ENCODE data around the gene RIMBP2.

Gene RIMBP2

GRCh38 chr12:130683080-130683479 is 33.0 kb downstream of the RIMBP2 start:
- no peak for DNase-seq (ENCODE audit: low read depth in 2 of 2, low spot score in 1 of 2)

DNA sequence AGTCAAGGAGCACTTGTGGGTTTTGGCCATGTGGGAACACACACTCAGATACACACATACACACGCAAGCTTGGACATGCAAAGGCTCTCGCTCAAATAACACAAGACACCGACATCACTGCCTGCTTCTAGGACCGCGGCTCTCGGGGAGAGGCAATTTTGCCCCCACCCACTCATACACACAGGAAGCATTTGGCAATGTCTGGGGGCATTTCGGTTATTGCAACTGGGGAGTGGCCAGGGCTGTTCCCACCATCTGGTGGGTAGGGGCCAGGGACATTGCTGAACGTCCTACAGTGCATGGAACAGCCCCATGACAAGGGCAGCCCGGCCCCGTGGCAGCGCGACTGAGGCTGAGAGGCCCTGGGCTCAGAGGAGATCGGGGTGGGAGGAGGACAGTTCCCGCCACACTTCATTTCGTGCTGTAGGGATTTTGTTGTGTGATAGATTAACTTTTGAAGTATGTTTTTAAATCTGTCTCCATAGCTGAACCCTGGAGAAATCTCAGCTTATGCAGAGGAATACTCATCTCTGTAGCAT is 35.6 kb downstream of the RIMBP2 start:
- DNase-seq (ENCODE audit: low read depth in 2 of 2, low spot score in 1 of 2): no peak

GRCh38 chr12:130677957-130678558 is 38.0 kb downstream of the RIMBP2 start:
- DNase-seq (ENCODE audit: low read depth in 2 of 2, low spot score in 1 of 2): no peak

DNA sequence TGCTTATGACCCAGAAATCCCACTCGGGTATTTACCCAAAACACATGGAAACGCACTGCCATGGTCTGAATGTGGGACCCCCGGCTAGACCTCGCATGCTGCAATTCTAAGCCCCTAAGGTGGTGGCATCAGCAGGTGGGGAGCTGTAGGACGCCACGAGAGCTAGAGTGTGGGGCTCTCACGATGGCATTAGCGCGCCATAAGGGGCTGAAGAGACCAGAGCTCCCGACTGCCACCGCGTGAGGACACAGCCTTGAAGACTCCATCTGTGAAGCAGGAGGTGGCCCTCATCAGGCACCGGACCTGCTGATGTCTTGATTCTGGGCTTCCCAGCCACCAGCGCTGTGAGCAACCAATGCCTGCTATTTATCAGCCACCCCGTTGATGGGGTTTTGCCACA is 40.3 kb downstream of the RIMBP2 start:
- DNase-seq (ENCODE audit: low read depth in 2 of 2, low spot score in 1 of 2): no peak

- no peak for DNase-seq (ENCODE audit: low read depth in 2 of 2, low spot score in 1 of 2)
Measured at GRCh38 chr12:130675121-130675520, 41.0 kb downstream of the RIMBP2 start.

DNA sequence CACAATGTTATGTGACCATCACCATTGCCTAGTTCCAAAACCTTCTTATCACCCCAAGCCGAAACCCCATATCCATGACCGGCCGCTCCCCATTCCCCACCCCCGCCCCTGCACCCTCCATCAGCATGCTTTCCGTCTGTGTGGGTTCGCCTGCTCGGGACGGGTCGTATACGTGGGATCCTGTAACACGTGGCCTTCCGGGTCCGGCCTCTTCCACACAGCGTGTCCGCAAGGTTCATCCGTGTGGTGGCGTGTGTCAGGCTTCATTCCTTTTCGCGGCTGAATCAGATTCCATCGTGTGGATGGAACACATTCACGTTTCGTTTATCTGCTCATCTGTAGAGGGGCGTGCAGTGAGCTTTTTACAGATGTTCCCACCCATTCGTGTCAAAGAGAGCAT is 41.4 kb downstream of the RIMBP2 start:
- DNase-seq (ENCODE audit: low read depth in 2 of 2, low spot score in 1 of 2): no peak

DNA sequence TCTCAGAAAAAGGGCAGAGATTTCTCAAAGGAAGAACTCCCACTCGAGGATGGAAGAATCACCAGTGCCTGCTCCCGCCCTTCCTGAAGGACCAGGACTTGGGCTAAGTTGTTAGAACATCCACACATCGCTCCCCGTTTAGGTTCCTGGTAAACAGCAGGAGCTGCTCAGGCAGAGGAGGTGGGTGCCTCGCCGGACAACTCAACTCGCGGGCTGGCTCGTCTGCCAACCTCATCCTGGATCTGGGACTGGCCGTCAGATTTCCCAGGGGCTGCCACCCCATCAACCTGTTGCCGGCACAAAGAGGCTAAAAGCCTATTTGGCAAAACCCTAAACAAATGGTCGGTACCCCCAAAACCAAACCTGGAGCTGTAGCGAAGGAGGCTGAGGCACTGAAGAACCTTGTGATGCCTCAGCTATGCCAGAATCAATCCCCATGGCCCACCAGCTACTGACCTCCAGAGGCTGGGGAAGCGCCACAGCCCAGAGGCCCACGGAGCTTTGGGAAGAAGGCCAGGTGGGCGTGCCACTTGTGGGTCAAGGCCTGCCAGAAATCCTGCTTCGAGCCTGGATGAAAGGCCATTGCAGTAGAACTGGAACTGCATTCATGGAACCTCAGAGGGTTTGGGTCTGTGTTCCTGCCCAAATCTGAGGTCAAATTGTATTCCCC is 42.9 kb downstream of the RIMBP2 start:
- DNase-seq (ENCODE audit: low read depth in 2 of 2, low spot score in 1 of 2): no peak

DNA sequence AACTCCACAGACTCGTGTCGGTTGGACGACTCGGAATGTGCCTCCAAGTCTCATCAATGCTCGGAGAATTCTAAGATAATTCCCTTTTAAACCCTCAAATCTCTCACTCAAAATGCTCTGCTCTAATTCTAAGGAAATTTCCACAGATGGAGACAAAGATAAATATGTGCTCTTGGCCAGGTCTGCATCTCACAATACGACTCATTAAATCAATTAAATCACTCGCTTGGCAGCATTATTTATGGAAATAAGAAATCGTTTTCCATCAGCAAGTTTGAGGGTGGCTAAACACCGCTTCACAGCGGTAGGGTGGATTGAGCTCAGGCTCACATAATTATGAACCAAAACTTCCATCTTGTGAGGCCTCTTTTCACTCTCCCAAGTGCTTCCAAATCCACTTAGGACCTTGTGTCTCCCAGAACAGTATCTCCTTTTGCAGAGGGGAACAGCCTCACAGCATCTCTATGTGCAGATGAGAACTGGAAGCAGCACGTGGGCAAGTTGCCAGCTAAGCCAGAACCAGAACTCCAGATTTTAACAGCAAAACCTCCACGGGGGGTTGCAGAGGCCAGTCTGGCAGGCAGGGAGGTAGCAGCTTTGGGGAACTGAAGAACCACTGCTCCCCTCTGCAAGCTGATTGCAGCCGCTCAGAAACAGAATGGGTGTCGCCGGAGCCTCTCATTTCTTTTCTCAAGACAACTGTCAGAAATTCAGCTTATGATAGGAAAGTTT is 43.8 kb downstream of the RIMBP2 start:
- DNase-seq (ENCODE audit: low read depth in 2 of 2, low spot score in 1 of 2): no peak

DNA sequence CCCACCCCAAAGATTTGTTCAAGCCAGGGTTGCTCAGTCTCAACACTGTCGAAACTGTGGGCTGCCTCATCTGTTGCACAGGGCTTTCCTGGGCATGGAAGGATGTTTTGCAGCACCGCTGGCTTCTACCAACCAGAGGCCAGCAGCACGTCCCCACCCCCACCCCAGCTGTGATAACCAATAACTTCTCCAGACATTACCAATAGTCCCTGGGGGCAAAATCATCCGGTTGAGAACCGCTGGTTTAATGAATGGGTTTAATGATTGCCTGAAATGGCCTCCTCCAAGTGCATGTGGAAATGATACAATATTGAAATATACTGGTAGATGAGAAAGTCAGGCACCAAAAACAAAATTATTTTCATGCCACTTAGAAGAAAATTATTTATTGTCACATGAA is 44.5 kb downstream of the RIMBP2 start:
- no peak for DNase-seq (ENCODE audit: low read depth in 2 of 2, low spot score in 1 of 2)

DNA sequence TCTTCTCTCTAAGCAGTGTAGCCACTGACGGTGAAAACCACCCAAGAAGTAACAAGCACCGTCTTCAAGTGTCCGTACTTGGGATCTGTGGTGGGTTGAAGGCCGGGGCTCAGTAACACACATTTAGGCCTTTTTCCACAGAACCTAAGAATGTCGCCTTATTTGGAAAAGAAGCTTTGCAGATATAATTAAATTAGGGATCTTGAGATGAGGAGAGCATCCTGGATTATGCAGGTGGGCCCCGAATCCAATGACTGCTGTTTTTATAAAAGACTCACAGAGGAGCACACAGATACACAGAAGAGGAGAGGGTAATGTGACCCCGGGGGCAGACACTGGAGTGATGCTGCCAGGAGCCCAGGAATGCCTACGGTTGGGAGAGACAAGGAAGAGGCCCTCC is 46.3 kb downstream of the RIMBP2 start:
- no peak for DNase-seq (ENCODE audit: low read depth in 2 of 2, low spot score in 1 of 2)

- DNase-seq (ENCODE audit: low read depth in 2 of 2, low spot score in 1 of 2): no peak
Measured at GRCh38 chr12:130669205-130669557, 46.9 kb downstream of the RIMBP2 start.

GRCh38 chr12:130668286-130669204 is 47.6 kb downstream of the RIMBP2 start:
- DNase-seq (ENCODE audit: low read depth in 2 of 2, low spot score in 1 of 2): no peak

DNA sequence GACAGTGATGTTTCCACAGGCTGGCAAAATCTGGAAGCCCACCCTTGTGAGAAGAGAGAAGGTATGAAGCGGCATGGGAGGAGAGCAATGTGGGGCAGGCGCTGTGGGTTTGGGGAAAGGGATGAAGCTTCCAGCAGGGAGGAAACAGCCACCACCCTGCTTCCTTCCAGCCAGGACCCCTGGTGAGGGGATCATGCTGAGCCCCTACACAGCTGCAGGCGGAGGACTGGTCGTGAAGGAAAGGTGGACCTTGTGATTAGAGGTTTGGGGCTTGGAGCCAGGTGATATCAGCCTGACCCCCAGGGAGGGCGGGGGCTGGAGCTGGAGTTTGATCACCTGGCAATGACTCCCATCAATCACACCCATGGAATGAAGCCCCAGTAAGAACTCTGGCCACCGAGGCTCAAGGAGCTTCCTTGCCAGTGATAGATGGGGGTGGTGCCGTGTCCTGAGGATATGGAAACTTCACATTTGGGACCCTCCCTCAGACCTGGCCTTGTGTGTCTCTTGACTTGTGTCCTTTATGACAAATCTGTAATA is 48.6 kb downstream of the RIMBP2 start:
- DNase-seq (ENCODE audit: low read depth in 2 of 2, low spot score in 1 of 2): no peak

DNA sequence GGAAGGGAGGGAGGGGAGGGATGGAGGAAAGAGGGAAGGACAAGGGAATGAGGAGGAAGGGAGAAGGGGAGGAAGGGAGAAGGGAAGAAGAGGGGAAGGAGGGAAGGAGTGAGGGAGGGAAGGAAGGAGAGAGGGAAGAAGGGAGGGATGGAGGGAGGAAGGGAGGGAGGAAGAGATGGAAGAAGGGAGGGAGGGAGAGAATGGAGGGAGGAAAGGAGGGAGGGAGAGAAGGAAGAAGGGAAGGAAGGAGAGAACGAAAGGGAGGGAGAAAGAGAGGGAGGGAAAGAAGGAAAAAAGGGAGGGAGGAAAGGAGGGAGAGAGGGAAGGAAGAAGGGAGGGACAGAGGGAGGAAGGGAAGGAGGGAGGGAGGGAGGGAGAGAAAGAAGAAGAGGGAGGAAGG is 49.5 kb downstream of the RIMBP2 start:
- DNase-seq (ENCODE audit: low read depth in 2 of 2, low spot score in 1 of 2): no peak

DNA sequence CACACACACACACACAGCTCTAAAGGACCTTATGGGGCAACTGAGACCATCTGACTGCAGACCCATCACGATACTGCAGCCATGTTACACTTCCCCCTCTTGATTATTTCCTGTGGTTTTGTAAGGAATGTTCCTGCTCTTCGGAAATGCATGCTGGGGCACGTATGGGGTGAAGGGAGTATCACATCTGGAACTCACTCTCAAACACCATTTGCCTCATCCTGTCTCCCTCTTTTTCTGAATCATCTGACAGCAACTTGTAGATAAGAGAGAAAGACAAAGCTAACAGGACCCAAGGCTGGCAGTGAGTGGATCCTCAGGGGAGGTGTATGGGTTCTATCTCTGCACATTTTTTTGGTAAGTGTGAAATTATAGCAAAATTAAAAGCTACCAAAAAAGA is 50.3 kb downstream of the RIMBP2 start:
- no peak for DNase-seq (ENCODE audit: low read depth in 2 of 2, low spot score in 1 of 2)

DNA sequence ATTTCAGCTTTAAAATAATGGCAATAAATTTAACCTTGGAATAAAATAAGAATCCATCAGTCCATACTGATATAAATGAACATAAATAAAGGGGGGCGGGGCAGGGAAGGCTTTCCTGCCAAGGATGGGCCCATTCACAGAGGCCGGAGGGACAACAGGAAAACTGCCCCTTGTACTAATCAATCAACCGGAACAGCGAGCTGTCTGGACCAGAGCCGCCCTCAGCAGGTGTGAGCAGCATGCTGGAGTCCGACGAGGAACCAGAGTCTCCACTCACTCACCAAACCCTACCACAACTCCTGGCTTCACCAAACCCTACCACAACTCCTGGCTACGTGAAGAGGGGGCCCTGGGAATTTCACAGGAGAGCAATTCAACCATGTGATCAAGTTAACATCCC is 51.3 kb downstream of the RIMBP2 start:
- no peak for DNase-seq (ENCODE audit: low read depth in 2 of 2, low spot score in 1 of 2)

DNA sequence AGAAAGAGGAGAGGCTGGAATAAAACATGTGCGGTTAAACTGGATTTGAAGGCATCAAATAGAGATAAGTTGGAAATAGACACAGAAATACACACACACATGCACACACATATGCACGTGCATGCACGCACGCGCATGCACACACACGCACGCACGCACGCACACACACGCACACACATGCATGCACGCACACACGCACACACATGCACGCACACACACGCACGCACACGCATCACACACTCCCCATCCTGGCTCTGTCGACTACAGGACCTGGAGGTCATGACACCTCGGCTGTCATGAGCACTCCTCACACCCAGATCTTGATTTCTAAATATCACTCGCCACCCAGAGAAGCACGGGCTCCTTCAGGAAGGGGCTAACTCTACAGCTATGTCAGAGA is 51.8 kb downstream of the RIMBP2 start:
- DNase-seq (ENCODE audit: low read depth in 2 of 2, low spot score in 1 of 2): no peak

DNA sequence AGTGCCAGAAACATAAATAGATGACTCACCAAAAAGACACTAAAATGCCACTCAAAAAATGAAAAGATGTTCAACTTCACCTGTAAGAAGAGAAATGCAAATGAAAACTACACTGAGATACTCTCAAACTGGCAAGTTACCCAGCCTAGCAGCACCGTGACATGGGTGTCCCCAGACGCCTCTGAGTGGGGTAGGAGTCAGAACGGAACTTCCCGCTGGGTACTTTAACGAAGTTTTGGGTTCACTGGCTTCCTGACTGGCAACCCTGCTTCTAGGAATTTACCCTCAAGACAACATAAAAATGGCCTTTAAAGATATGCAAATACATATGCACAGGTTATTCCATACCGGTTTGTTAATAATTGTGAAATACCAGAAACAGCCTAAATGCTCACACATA is 52.6 kb downstream of the RIMBP2 start:
- DNase-seq (ENCODE audit: low read depth in 2 of 2, low spot score in 1 of 2): no peak

DNA sequence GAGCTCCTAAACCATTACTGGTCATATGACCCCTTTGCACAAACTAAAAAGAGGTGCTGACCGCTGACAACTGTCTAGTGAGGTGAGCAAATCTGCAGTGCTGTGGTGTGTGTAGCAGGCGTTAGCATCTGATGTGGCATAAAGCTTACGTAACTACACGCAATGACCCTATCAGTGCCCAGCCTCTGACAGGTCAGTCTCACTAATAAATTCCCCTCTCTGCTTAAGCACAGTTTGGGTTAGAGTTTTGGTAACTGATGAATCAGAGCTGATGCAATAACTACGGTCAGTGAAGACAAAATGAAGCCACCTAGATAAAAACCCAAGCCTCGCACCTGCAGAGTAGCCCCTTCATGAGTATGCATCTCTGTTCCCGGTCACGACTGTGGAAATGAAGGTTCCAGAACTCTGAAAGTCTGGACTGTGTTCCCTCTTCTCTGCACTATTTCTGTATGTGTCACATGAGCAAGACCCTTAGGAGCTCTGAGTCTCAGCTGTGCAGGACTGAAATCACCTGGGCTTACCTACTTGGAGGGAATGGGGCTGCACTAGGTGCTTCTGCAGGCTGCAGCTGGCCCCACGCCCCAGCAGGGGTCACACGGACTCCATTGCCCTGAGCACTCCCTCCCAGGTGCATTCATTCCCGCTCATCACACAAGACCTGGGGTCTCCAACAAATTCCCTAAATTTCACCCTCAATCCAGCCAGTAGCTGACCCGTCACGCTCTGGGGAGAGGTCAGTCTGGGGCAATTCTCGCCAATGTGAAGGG is 54.4 kb downstream of the RIMBP2 start:
- DNase-seq (ENCODE audit: low read depth in 2 of 2, low spot score in 1 of 2): no peak

DNA sequence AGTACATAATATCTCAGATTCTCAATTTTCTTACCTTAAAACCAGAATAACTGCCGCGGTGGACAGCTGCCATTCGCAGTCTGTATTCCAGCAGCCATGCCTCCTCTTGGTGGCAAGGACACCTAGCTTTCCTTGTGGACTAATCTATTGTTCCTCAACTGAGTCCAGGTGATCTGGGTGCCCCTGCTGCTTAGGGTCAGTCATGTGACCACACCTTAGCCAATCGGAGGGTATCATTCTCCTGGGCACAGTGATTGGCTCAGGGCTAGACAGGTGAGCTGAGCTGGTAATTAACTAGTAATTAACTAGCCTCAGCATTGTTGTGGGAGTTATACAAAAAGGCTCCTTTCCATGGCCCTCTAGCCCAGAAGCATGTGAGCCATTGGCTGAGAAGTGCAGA is 55.0 kb downstream of the RIMBP2 start:
- DNase-seq (ENCODE audit: low read depth in 2 of 2, low spot score in 1 of 2): no peak

Measured in stimulated activated CD8-positive, alpha-beta memory T cell treated with anti-CD3 and anti-CD28 coated beads, Interleukin-4, amount 100 ng/mL, for 1 hour (primary cell).